H54 (cell line): ENCODE results near the gene GMFB.

Source experiments
- DNase-seq: peaks from one replicate; pipeline ENCODE4 v3.0.0; 2011; ENCODE audit warnings: low spot score, mixed read lengths; ENCODE audit not compliant: insufficient read length
- FAIRE-seq: peaks from 3 replicates; lab custom pipeline; 2011; peaks lifted over from hg19 to GRCh38; lab: Jason Lieb, UNC
- POLR2A ChIP-seq: IDR thresholded peaks from 2 replicates; pipeline ENCODE4 v1.6.1; 2011; ENCODE audit warnings: low read depth, mild to moderate bottlenecking, low read length

GMFB gene

DNA sequence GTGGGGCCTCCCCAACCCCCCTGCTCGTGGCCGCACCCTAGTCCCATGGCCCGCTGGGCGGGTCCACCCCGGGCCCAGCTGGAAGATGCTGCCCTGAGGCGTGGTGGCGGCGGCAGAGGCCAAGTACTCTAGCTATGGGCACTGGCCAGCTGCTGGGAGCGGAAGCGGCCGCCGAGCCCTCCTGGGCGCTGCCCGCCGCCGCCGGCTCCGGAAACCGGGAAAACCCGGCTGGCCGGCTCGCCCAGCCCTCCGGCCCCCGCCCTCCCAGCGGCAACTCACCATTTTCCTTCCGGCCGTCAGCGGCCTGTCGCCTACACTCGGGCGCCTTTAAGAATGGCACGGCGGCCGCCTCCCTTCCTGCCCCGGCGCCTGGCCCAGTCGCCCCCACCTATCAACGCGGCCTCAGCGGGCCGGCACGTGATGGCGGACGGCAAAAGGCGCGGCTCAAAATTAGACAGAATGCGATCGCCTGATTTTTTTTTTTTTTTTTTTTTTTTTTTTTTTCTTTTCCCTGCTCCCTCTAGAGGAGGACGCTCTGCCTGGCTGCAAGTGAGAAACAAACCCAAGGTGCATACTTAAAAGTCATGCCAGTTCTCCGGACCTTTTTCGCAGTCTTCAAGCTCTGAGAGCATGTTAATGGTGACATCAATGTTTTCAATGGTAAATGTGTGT is at the start of gene GMFB:
GMFB (minus strand) TSS at position 335 of the 672 bp plus-strand sequence; CDS start at position 282, 53 bp downstream.
- peak; percentile 58 for DNase-seq
- FAIRE-seq = no peak

DNA sequence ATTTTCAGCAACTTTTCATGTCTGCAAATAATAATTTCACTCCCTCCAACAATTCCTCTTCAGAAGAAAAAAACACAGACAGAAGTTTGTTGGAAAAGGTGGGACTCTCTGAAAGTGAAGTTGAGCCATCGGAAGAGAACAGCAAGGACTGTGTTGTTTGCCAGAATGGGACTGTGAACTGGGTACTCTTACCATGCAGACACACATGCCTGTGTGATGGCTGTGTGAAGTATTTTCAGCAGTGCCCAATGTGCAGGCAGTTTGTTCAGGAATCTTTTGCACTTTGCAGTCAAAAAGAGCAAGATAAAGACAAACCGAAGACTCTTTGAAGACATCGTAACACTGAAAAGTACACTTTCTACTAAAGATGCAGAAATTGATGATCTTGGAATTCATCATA is 49.3 kb upstream of the GMFB start:
- no peak for DNase-seq
- FAIRE-seq = no peak
- no peak for TF ChIP-seq POLR2A

More for the DNA sequence above, at the start of gene GMFB:
- TF ChIP-seq POLR2A = peak; percentile 53

- TF ChIP-seq POLR2A = no peak
- DNase-seq = no peak
- FAIRE-seq = no peak
These were observed 48.9 kb upstream of the GMFB start for GRCh38 chr14:54537651-54538050.

- no peak for TF ChIP-seq POLR2A
- DNase-seq (no peak), FAIRE-seq (no peak)
These were observed 46.9 kb upstream of the GMFB start for GRCh38 chr14:54535646-54536045.

DNA sequence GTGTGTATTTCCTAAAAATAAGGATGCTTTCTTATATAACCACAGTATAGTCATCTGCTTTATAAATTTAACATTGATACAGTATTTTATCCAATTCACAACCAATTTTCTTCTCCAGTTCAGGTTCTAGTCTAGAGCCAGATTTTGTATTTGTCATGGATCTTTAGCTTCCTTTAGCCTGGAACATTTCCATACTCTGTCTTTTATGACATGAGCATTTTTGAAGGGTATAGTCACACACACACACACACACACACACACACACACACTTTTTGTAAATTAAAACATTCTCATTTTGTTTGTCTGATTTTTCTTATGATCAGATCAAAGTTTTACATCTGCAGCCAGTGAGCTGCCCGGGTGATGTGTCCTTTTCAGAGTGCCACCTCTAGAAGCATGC is 46.3 kb upstream of the GMFB start:
- no peak for DNase-seq
- FAIRE-seq = no peak
- no peak for TF ChIP-seq POLR2A

GRCh38 chr14:54533100-54533499 is 44.3 kb upstream of the GMFB start:
- no peak for FAIRE-seq
- no peak for TF ChIP-seq POLR2A
- no peak for DNase-seq

DNA sequence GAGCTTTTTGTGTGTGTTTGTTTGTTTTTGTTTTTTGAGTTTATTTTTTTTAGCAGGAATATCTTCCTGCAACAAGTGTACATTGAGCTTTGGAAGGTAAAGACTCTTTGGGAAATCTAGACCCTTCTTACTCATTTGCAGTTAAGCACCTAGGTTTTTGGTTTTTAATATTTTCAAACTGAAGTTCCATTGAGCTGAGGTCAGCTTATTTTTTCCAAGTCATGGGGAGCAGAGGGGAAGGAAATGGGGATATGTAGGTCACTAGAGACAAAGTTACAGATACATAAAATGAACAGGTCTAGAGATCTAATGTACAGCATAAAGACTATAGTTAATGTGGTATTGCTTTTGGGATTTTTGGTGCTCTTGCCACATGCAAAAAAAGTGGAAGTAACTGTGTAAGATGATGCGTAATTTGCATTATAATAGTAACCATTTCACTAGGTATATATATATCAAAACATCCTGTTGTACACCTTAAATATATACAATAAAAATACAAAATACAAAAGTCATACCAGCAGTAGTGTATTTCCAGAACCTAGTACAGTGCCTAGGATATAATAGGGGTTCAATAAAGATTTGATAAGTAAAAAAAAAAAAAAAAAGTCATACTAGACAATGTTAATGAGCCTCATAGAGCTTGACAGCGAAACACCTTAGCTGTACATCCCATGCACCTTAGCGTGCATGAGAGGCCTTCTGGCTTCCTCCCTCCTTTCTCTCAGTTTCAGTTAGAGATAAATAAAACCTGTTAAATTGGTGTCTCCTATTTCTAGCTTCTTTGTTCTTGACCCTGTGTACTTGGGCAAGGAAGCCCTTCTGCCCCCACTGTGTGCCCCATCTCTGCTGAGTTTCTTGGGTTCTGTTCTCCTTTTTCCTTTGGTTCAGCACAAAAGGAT is 43.6 kb upstream of the GMFB start:
- FAIRE-seq = no peak
- DNase-seq = no peak
- no peak for TF ChIP-seq POLR2A

DNA sequence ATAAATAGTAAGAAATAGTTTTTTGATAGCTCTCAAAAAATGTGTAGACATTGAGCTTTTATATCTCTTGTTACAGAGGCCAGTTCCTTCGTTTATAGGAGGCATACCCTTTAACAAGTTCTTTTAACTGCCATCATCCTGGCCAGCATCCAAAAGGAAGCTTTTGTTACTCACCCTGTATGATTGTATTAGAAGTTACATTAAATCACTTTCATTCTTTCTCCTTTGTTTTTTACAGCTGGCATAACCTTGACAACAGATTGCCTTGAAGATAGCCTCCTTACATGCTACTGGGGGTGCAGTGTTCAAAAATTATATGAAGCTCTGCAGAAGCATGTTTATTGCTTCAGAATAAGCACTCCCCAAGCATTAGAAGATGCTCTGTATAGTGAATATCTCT is 41.0 kb upstream of the GMFB start:
- TF ChIP-seq POLR2A = no peak
- peak; percentile 70 for FAIRE-seq
- no peak for DNase-seq

- DNase-seq = no peak
- TF ChIP-seq POLR2A = no peak
- FAIRE-seq = no peak
These were observed 40.2 kb upstream of the GMFB start for GRCh38 chr14:54528973-54529372.

DNA sequence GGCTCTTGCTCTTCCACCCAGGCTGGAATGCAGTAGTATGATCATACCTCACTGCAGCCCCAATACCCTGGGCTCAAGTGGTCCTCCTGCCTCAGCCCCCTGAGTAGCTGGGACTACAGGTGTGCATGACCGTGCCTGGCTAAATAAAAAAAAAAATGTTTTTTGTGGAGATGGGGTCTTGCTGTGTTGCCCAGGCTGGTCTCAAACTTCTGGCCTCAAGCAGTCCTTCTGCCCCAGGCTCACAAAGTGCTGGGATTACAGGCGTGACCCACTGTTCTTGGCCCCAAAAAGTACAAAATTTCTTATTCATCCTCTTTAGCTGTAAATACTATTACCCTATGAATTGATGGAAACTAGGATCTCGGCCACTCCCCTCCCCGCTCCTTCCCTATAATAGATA is 35.6 kb upstream of the GMFB start:
- no peak for FAIRE-seq
- TF ChIP-seq POLR2A = no peak
- no peak for DNase-seq

- TF ChIP-seq POLR2A = no peak
These were observed 27.9 kb upstream of the GMFB start for GRCh38 chr14:54516709-54517108.

DNA sequence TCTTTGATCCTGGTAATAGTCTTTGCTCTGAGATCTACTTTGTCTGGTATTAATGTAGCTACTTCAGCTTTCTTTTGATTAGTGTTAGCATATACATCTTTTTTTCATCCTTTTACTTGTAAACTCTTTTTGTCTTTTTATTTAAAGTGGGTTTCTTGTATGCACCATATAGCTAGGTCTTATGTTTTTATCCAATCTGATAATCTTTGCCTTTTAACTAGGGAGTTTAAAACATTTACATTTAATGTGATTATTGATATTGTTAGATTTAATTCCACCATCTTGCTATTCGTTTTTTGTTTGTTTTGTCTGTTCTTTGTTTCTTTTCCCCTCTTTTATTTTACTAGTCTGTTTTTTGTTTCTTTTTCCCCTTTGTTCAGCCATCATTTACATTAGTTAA is 26.9 kb upstream of the GMFB start:
- DNase-seq (no peak), FAIRE-seq (no peak)
- TF ChIP-seq POLR2A = no peak

More at GRCh38 chr14:54516709-54517108, 27.9 kb upstream of the GMFB start:
- FAIRE-seq = no peak
- no peak for DNase-seq

- TF ChIP-seq POLR2A = no peak
- FAIRE-seq = no peak
- no peak for DNase-seq
These were observed 23.6 kb upstream of the GMFB start for GRCh38 chr14:54512393-54512792.

DNA sequence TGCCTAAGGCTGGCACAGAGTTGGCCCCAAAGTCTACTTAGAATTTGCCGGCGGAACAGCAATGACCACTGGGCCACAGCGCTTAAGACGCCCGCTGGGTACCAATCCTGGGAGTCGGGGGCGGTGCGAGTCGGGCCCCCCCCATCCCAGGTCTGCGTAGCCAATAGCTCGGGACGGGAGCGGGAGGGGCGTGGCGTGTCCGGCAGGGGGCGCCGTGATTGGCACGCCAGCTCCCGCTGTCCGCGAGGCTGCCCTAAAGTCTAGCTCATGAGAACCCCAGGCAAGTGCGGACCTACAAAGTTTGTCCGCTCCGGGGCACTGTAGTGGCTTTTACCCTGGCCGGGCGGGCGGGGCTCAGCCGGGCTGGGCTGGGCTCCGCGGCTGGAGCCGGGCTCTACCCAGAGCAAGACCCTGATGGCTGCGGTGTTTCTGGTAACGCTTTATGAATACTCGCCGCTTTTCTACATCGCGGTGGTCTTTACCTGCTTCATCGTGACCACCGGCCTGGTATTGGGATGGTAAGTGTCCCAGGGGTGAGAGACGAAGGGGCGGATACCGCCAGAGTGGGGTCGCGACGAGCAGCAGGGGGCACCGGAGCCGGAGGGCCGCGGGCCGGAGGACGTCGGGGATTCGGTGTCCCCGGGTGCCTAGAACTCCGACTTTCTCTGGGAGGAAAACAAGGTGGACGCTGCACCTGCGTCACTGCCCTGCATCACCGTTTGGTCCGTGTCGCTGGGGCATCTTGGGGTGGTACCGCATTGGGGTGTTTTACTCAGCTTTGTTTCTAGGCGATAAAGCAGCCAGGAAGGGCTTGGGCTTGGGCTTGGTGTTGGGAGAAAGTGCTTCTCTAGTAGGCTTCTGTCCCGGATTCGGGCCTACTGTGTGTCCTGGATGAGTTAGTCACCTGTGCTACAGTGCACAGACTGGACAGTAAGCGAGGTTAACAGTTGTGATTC is 21.0 kb upstream of the GMFB start, which contains the start of gene CGRRF1:
CGRRF1 (plus strand) TSS at position 361 of the 956 bp plus-strand sequence; CDS start at position 415, 54 bp downstream.
- peak; percentile 56; the same call in 1 of the 2 replicates for TF ChIP-seq POLR2A
- FAIRE-seq (peak; percentile 64), DNase-seq (peak; percentile 86)
